ENCODE results near the gene ADAMTS2. TPM values are rescaled to one million over a fixed set of nuclear protein-coding genes. Genes with fewer than 3 reads are reported as not detected.

Gene ADAMTS2
- total and polyA plus RNA-seq, 2 of the 8 experiments (the other 6 are each of a cell fraction or from before 2014, with no cell fraction given), result 6.6 to 7.3 TPM

- TF ChIP-seq GTF2F1 (IDR thresholded peaks at IDR 0.05; ENCODE audit: borderline replicate concordance, low read depth, low read length), result no peak
- TF ChIP-seq ATF3 (IDR thresholded peaks at IDR 0.05; ENCODE audit: insufficient read depth, low read depth, low read length), result no peak
- no peak for TF ChIP-seq NANOG (IDR thresholded peaks at IDR 0.05; ENCODE audit: insufficient read depth, low read depth, low read length, poor library complexity, severe bottlenecking)
- TF ChIP-seq SP2 (IDR thresholded peaks at IDR 0.05; ENCODE audit: low read length), result no peak
- TF ChIP-seq TEAD4 (IDR thresholded peaks at IDR 0.05; ENCODE audit: low read depth, low read length), result no peak
Observed at GRCh38 chr5:179134511-179134910, 210.8 kb downstream of the ADAMTS2 start (continued).
